Ammon's horn (tissue), 1 donor: ENCODE results near the gene PDE1A.
"Not testable (repeated sequence)": the region's sequence is repeated elsewhere in the genome, so short reads cannot be mapped to it uniquely, and the experiment has no call there.

ENCODE experiments used
- DNase-seq: peaks from one replicate; pipeline ENCODE4 v3.0.0-alpha.2; 2016; ENCODE audit warnings: low spot score

The PDE1A gene

GRCh38 chr2:182406221-182406620 is 20.6 kb downstream of the PDE1A start:
- peak; percentile 9 for DNase-seq

GRCh38 chr2:182404975-182405561 is 21.8 kb downstream of the PDE1A start:
- no peak for DNase-seq

- no peak for DNase-seq
Observed at GRCh38 chr2:182404092-182404491, 22.7 kb downstream of the PDE1A start.

- DNase-seq = no peak
Observed at GRCh38 chr2:182393270-182393760, 33.5 kb downstream of the PDE1A start.

- no peak for DNase-seq
Observed at GRCh38 chr2:182391443-182391842, 35.4 kb downstream of the PDE1A start.

GRCh38 chr2:182386267-182386880 is 40.5 kb downstream of the PDE1A start:
- not testable (repeated sequence) for DNase-seq

GRCh38 chr2:182384860-182385259 is 42.0 kb downstream of the PDE1A start:
- no peak for DNase-seq

- DNase-seq = no peak
Observed at GRCh38 chr2:182381225-182381624, 45.6 kb downstream of the PDE1A start.

GRCh38 chr2:182379241-182379640 is 47.6 kb downstream of the PDE1A start:
- peak; percentile 10 for DNase-seq

GRCh38 chr2:182378759-182379158 is 48.1 kb downstream of the PDE1A start:
- no peak for DNase-seq

GRCh38 chr2:182377467-182377866 is 49.4 kb downstream of the PDE1A start:
- DNase-seq = no peak

GRCh38 chr2:182375862-182376261 is 51.0 kb downstream of the PDE1A start:
- no peak for DNase-seq

- DNase-seq = no peak
Observed at GRCh38 chr2:182372661-182373060, 54.2 kb downstream of the PDE1A start.

GRCh38 chr2:182368996-182369395 is 57.8 kb downstream of the PDE1A start:
- no peak for DNase-seq

GRCh38 chr2:182368446-182368845 is 58.4 kb downstream of the PDE1A start:
- DNase-seq = no peak

GRCh38 chr2:182367401-182367800 is 59.4 kb downstream of the PDE1A start:
- DNase-seq = no peak

GRCh38 chr2:182366628-182367027 is 60.2 kb downstream of the PDE1A start:
- peak; percentile 7 for DNase-seq

- no peak for DNase-seq
Observed at GRCh38 chr2:182365855-182366254, 61.0 kb downstream of the PDE1A start.

GRCh38 chr2:182361477-182361876 is 65.4 kb downstream of the PDE1A start:
- DNase-seq = no peak

- DNase-seq = no peak
Observed at GRCh38 chr2:182360663-182361260, 66.1 kb downstream of the PDE1A start.

- no peak for DNase-seq
Observed at GRCh38 chr2:182359990-182360662, 66.7 kb downstream of the PDE1A start.

- no peak for DNase-seq
Observed at GRCh38 chr2:182359027-182359989, 67.5 kb downstream of the PDE1A start.
